Activated gamma-delta T cell treated with anti-CD3 and anti-CD28 coated beads, Interleukin-2, amount 50 U/mL, for 16 hours (primary cell): ENCODE measurements around the gene PRPSAP1.
A peak's percentile ranks its signal among the peaks of the same experiment; 100 is the strongest.

Experiments used
- DNase-seq: peaks from one replicate; pipeline ENCODE4 v3.0.0-alpha.2; 2020; ENCODE audit warnings: low read depth

Gene PRPSAP1, protein sequence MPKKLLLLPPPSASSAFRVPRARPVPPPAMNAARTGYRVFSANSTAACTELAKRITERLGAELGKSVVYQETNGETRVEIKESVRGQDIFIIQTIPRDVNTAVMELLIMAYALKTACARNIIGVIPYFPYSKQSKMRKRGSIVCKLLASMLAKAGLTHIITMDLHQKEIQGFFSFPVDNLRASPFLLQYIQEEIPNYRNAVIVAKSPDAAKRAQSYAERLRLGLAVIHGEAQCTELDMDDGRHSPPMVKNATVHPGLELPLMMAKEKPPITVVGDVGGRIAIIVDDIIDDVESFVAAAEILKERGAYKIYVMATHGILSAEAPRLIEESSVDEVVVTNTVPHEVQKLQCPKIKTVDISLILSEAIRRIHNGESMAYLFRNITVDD

DNA sequence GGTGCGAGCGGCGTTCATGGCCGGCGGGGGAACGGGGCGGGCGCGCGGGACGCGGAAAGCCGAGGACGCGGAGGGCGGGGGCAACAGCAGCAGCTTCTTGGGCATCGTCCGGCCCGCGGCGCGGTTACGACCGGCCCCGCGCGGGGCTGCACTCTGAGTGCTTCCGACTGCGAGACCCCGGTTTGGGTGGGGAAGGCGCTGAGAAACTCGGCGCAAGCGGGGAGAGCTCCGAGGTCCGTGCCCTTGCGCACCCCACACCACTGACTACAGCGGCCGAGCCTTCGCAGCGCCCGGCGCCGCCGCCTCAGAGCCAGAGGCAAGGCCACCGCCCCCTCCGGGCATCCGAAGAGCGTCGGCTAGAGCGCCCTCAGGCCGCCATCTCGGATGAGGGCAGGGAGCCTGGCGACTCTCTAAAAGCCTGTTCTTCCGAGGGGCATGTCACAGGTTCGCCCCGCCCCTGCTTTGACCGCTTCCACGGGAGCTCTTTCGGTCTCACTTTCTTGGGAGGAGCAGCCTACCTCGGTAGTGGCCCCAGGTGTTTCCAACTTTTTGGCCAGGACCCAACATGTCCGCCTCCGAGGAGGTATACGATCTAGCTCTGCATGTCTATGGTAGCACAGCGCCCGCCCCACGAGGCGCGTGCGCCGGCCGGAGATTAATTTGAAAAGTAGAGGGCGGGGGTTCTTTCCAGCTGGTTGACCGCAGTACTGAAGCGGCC is at the start of gene PRPSAP1:
Gene PRPSAP1 (minus strand): TSS at position 318 of the 718 bp plus-strand sequence. CDS start 213 bp downstream, at position 105.
- peak; percentile 68 for DNase-seq

DNA sequence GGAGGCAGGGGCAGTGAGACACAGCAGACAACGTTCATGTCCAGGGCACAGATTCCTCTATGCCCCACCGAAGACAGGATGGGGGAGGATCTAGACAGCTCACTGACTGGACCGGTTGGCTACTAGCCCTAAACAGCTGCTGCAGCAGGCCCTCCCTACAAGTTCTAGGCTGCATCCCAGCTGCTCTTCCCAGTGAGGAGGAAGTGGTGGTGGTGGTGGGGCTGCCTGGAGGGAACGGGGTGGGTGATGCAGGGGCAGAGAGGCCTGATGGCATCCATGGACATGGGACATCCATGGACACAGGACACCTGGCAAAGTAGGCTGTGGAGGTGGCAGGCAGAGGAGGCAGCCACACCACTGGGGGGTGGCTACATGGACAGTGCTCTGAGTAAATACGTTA is 49.0 kb upstream of the PRPSAP1 start:
- no peak for DNase-seq

DNA sequence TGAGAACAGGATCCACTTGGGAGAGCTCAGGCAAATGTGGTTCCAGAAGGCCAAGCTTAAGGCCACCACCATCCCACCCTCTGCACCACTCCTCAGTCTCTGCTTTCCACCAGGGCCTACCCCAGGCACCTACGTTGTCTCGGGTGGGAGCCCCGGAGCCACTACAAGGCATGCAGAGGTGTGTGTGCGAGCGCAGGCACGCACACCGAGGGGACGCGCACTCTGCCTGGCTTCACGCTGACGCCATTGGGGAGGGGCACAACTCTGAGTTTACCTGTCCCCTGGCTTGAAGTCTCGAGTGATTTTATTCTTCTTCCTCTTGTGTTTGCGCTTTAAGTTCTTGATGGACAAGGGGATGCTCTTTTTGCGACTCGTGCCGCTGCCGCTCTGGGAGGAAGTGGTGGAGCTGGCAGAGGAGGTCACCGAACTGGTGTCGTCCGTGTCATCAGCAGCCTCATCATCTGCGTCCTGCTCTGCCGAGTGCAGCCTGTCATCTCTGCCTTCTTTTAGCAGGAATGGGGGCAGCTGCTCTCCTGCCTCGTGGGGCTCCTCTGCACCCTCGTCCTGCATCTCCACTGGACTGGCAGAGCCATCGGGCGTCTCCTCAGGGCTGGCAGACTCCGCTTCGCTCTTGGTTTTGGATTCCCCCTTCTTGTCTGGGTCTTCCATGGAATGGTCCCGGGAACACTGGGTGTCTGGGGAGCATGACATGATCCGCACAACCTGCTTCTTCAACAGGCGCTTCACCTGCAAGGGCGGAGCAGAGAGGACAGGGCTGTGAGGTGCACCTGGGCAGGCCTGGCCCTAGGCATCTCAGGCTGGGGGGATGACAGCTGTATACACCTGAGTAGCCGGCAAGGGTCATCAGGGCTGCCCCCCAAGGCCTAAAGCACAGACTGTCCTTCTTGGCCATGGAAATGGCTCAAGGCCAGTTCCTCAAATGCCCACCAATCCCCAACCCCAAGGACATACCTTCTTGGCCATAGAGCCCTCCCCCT is 45.8 kb upstream of the PRPSAP1 start:
- DNase-seq: no peak

DNA sequence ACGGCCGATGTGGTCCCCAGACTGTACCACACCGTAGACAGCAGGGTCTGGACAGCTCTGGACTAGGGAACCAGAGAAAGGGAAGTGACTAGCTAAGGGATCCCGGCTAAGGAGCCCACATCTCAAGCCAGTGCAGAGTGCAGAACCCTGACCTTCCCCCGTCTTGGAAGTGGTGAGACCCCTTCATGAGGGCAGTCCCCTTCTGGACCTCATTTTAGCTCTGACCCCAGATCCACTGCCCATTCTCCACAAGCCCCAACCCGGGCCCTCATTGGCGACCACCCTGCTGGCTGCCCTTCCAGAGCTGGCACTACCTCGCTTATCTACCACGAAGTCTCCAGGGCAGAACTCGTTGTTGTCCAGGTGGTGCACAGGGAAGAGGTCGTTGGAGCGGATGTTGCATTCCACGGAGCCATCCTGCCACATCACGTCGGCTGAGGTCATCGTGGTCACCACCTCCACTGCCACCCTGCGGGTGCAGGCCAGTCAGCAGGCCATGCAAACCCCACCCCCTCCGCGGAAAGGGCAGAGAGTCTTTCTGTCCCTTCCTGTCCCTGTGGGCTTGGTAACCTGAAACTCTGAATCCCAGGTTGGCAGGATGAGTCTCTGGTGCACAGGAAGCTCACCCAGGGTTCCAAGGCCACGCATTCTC is 44.9 kb upstream of the PRPSAP1 start:
- DNase-seq: no peak

DNA sequence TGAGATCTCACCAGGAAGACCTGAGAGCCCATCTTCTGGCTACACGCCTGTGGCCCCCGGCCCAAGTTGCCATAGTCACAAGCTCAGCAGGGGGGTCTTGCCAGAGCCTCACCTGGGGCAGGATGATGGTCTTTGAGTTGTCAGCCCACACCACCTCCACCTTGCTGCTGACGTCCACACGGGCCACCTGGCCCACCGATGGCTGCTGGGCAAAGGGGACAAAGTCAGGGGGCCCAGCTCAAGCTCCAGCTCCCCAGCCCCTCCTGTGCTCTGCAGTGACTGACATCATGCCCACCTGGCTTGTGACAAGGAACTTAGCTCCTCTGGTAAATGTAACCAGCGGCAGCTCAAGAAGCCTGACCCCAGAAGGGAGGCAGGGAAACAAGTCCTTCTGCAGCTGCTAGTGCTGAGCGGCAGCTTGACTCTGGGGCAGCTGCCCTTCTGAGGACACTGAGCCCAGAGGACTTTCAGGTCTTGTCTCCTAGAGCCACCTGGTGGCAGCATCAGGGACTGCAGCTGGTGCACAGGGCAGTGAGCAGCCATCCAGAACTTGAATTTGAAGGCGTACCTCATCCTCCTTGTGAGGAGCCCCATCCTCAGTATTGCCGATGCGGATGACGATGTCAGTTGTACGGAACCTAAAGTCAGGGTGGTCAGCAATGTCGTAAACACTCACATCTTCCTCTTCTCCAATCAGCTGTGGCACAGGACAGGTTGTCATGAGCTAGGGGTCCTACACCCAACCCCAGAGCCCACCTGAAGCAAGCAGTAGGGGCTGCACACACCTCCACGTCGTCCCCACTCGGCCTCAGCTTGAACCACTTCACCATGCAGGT is 44.2 kb upstream of the PRPSAP1 start:
- peak; percentile 81 for DNase-seq

DNA sequence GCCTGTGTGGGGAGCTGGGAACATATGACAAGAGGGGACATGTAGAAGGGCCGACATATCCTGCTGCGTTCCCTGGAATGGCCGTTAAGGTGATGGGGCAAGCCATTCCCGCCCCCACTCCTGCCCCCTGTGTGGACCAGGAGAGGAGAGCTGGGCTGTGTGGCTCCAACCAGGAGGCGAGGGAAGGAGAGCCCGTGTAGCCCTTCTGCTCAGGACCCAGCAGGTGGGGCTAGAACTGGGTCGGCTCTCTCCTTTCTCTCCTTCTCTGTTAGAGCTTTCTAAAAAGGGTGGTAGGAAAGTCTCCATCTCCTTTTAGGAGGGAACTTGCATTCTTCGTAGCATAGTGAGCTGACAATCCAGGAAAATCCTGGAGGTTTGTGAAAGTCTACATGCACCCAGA is 43.5 kb upstream of the PRPSAP1 start:
- DNase-seq: no peak

DNA sequence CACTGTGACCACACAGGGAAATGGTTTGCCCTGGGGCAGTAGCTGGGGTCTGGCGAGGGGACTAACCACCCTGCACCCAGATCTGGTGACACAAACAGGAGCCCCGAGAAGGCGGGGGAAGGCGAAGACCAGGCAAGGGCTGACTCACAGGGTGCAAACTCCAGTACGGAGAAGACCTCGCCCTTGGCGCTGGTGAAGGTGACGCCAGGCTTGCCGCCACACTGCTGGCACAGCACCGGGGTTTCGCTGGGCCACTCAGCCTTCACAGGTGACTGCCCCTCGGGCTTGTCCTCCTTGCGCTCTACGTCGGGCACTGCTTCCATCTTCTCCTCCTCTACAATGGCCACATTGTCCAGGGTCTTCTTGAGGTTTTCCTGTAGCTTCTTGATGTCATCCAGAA is 42.3 kb upstream of the PRPSAP1 start:
- no peak for DNase-seq

DNA sequence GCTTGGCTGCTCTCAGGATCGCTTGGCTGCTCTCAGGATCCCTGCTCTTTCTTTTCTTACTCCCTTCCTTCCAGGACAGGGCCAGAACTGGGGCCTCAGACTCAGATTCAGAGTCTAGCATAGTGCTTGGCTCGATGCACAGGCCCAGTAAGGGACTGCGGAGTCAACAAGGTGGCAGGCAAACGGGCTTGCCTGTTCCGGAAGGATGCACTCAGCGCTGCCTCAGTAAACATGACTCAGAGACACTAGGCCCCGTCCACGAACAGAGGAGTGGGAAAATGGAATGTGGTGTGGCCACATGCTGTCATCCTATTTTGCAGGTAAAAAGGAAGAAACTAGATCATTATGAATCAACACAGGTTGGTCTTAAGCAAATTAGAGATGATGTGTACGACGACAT is 40.5 kb upstream of the PRPSAP1 start:
- DNase-seq: no peak

DNA sequence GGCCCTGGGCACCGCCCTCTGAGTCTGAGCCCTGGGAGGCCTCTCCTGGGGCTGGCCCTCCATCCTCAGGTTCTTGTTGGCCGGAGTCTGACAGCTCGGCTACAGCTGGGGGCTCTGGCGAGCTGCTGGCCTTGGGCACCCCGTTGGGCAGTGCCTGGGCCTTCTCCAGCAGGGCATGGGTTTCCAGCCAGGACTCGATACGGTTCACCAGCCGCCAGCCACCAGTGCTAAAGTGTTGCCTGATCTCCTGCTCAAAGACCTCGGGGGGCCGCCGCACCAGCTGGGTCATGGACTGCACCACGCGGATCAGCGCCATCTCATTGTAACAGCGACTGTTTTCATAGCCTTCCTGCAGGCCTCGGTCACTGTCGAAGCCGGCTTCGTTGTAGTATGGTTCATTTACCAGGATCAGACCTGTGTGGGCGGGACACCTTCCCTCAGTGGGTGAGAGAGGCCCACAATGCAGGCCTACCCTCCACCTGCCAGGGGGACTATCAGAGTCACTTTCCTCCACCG is 37.5 kb upstream of the PRPSAP1 start:
- DNase-seq: no peak

DNA sequence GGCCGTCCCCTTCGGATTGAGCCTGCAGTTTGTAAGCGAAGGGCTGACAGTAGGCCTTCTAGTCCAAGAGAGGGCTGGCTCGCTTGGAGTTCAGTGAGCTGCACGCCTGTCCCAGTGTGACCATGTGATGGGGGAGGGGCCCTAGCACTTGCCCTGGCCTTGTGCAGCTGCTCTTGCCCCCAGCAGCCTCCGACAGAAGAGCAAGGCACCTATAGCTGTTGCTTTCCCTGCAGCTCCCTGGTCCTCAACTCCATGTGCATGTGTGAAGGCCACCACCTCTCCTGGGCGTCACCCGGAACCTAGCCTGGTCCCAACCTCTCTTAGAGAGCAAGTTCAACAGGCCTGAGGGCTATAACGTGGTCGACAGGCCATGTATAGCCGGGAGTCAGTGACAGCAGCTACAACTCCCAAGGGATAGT is 36.3 kb upstream of the PRPSAP1 start:
- DNase-seq: no peak

DNA sequence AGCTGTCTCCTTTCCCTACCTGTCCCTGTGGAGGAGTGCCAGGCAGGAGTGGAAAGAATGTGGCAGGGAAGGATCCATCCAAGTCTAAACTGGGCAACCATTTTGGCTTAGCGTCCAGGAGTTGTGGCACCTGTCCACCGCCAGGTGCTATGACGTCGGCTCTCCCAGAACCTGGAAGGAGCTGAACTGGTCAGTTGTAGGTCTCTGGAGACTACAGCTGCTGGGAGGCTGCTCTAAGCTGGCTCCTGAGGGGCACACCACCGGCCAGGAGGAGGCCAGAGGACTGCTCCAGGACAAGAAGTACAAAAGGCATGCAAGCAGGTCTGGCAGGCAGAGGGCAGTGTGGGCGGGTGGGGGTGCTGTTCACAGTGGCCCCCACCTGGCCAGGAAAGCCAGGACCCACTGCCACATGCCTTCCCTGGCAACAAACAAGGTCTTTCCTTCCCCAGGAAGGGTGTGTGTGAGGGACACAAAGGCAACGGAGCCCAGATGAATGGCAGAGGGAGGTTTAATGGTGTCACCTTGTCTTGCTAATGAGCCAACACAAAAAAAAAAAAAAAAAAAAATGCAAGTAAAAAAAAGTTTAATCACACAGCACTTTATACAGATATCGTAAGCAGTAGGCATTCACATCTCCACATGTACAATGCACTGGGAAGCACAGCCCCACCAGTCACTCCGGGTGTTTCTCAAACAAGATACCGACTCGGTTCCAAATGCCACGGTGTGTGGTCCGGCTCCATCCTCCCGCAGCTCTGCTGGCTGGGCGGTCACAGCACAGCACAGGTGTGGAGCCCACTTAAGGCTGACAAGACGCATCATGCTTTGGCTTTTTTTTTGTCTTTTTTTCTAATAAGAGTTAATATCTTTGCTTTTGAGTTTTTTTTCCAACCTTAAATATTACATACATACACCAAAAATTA is 35.5 kb upstream of the PRPSAP1 start:
- DNase-seq: no peak

DNA sequence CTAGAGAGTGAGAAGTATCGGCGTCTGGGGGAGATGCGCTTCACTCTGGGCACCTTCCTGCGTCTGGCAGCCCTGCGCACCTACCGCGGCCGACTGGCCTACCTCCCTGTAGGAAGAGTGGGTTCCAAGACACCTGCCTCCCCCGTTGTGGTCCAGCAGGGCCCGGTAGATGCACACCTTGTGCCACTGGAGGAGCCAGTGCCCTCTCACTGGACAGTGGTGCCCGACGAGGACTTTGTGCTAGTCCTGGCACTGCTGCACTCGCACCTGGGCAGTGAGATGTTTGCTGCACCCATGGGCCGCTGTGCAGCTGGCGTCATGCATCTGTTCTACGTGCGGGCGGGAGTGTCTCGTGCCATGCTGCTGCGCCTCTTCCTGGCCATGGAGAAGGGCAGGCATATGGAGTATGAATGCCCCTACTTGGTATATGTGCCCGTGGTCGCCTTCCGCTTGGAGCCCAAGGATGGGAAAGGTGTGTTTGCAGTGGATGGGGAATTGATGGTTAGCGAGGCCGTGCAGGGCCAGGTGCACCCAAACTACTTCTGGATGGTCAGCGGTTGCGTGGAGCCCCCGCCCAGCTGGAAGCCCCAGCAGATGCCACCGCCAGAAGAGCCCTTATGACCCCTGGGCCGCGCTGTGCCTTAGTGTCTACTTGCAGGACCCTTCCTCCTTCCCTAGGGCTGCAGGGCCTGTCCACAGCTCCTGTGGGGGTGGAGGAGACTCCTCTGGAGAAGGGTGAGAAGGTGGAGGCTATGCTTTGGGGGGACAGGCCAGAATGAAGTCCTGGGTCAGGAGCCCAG is 33.5 kb upstream of the PRPSAP1 start:
- DNase-seq: no peak

DNA sequence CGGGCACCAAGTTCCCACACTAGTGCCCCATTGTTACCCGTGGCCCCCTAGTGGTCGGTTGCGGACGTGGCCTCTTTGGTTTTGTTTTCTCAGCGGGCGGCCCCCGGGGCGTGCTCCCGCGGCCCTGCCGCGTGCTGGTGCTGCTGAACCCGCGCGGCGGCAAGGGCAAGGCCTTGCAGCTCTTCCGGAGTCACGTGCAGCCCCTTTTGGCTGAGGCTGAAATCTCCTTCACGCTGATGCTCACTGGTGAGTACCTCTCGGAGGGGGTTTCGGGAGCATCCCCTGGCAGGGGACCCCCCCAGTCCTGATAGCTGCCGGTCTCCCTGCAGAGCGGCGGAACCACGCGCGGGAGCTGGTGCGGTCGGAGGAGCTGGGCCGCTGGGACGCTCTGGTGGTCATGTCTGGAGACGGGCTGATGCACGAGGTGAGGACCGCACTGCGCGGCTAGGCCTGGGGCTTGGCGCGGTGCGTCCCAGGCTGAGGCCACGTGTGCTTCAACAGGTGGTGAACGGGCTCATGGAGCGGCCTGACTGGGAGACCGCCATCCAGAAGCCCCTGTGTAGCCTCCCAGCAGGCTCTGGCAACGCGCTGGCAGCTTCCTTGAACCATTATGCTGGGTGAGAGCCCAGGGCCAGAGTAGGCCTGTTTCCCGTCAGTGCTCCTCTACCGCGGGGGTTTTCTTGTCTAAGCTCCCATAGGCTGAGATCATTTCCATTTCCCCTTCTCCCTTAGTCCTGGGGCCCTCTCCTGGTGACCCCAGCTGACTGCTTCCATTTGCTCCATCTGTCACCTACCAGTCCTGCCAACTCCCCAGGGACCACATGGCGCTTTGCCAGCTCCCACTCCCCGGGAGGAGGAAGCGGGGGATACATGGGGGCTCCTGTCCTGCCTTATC is 32.4 kb upstream of the PRPSAP1 start:
- peak; percentile 80 for DNase-seq

DNA sequence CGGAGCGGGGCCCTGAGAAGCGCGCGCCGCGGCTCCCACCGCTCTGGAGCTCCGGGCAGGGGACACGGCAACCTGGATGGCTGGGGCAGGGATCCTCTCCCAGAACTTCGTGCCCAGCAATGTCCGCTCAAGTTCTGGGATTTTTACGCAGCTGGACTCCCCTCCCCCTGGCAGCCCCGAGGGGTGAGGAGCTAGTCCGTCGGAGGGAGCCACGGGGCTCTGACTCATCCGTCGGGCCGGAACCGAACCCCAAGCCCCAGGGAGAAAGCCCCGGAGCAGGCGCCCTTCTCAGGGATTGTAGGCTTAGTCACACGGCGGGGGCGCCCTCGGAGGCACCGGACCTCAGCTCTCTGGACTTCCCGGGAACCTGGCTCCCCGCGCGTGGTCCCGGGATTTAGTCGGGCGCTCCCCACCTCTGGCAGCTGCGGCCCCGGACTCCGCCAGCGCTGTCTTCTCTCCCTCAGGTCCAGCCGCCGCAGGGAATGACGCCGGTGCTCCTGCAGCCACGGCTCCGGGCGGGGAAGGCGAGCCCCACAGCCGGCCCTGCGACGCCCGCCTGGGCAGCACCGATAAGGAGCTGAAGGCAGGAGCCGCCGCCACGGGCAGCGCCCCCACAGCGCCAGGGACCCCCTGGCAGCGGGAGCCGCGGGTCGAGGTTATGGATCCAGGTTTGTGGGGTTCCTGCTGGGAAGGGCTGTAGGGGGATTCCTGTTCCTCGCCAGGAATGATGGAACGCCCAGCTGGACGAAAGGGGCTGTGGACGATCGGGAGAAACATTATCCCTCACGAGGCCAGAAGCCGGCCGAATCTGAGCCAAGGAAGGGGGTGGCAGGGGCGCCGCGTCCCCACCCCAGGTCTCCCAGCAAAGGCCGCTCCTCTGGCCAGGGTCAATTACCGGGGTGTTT is 31.5 kb upstream of the PRPSAP1 start:
- DNase-seq: peak; percentile 20

DNA sequence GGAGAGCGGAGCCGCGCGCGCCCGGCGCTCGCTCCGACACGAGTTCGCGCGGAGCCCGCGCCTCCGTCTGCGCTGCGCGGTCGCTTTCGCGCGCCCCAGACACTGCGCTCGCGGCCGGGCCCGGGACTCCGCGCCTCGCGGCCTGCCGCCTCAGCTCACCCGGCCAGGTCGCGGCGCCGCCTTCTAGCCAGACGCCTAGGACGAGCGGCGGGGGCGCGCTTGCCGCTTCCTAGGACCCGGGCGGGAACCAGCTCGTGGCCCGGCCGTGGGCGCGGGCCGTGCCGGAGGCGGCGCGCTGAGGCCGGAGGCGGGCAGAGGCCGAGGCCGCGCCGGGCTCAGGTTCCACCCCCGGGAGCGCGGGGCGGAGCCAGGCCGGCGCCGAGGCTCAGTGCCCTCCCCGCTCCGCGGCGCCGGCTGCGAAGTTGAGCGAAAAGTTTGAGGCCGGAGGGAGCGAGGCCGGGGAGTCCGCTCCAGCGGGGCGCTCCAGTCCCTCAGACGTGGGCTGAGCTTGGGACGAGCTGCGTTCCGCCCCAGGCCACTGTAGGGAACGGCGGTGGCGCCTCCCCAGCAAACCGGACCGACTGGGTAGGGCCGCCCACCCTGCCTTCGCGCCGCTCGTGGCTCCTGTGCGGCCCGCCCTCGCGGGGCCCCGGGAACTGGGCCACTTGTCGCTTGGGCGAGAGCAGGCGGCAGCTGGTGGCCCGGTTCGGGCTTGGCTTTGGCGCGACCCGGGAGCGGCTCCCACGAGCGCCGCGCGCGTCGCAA is 30.7 kb upstream of the PRPSAP1 start, which contains the start of gene SPHK1:
Gene SPHK1 (plus strand): TSS at position 388 of the 765 bp plus-strand sequence. CDS start 1,036 bp downstream, outside the sequence.
- DNase-seq: peak; percentile 44
